GM21737 (cell line): ENCODE data around the gene PPP6R1.

Source experiments
- ATAC-seq: cut with Tn5 transposase; IDR thresholded peaks from one replicate; pipeline ENCODE4 v1.9.1; 2021; ENCODE audit warnings: mild to moderate bottlenecking, moderate library complexity; ENCODE audit not compliant: unreplicated experiment

Gene PPP6R1

DNA sequence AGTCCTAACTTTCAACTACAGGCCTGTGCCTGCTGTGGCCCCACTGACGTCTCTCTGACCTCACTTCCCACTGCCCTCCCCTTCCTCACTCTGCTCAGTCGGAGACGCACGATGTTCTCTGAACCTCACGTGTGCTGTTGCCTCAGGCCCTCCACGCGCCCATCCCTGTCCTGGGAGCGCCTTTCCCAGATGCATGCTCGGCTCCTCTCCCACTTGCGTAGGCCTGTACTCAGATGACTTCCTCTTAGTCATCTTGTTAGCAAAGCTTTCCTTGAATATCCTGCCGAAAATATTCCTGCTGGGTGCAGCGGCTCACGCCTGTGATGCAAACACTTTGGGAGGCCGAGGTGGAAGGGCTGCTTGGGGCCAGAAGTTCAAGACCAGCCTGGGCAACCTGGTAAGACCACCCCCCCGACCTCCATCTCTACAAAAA, 69.4 kb downstream of the PPP6R1 start:
- ATAC-seq = no peak

DNA sequence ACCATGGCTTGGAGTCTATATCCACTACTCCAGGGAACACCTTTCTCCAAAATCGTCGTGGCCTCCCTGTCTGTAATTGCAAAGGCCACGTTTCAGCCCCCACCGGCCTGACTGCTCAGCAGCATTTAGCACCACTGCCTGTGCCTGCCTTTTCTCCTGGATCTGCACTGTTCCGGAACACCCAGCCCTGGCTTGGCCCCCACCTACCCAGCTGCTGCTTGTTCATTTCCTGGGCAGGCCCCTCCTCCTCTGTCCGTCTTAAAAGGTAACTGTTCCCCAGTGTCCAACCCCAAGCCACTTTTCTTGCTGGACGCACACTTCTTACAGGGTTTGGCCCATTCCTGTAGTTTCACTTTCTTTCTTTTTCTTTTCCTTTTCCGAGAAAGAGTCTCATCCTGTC, 70.2 kb downstream of the PPP6R1 start:
- ATAC-seq = no peak

DNA sequence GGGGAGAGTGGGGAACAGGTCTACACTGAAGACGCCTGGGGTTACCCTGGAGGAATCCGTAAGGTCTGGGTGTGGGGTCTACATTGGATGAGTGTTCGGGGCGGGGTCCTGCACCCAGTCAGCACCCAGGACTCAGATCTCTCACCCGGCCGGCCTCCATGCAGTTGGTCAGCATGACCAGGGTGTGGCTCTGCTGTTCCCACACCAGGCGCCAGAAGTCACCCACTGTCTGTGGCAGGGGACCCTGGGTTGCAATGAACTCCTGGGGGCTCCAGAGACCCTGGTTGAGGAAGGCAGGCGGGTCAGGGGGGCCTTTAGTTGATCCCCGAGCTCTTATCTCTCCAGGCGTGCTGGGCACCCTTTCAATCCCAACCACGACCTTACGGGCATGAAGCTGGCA, 72.7 kb downstream of the PPP6R1 start:
- no peak for ATAC-seq

DNA sequence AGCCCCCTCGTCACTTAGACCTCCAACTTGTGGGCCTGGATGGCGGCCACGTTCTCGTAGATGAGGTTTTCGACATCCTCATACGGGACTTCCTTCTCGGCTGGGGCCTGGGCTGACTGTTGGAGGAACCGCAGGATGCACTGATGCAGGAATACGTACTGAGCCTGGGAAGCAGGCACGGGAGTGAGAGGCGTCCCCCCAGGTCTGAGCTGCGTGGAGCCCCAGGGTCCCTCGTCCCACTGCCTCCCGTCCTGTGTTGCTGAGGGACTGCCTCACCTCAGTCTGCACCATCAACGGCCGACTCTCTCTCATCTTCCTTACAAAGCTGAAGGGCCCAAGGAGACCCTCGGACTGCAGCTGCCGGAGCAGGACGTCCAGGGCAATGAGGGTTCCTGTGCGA, 77.1 kb downstream of the PPP6R1 start:
- no peak for ATAC-seq
